ENCODE measurements around the gene TBRG4.

The TBRG4 gene

DNA sequence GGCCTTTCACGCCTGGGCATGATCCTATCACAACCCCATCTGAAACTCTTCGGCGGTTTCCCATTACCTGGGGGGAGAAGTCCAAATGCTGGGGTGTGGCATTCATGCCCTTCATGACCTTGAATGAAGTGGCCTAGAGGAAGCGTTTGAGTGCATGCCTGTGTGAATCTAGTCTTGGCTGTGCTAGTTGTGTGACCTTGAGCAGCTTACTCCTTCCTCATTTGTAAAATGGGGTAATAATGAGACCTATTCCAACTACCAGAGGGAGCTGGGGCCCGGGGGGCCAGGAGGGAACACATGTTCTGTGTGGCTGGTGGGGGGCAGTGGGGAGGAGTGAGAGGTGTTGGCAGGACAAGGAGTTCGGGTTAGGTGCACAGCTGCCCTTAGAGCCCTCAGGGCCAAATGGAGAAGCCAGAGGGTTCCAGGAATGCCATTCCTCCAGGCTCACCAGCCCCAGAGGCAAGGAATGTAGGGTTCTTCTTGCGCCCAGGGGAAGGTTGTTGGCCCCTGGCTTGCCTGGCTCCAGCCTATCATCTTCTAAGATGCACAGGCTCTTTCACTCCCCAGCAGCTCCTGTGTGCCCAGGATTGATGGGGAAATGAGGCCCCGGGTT, 21.3 kb upstream of the TBRG4 start:
- TF ChIP-seq, protein P1, sequence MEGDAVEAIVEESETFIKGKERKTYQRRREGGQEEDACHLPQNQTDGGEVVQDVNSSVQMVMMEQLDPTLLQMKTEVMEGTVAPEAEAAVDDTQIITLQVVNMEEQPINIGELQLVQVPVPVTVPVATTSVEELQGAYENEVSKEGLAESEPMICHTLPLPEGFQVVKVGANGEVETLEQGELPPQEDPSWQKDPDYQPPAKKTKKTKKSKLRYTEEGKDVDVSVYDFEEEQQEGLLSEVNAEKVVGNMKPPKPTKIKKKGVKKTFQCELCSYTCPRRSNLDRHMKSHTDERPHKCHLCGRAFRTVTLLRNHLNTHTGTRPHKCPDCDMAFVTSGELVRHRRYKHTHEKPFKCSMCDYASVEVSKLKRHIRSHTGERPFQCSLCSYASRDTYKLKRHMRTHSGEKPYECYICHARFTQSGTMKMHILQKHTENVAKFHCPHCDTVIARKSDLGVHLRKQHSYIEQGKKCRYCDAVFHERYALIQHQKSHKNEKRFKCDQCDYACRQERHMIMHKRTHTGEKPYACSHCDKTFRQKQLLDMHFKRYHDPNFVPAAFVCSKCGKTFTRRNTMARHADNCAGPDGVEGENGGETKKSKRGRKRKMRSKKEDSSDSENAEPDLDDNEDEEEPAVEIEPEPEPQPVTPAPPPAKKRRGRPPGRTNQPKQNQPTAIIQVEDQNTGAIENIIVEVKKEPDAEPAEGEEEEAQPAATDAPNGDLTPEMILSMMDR (IDR thresholded peaks at IDR 0.05; ENCODE audit: low read depth, low read length), result no peak
- no peak for DNase-seq (ENCODE audit: extremely low read depth, low read depth)

DNA sequence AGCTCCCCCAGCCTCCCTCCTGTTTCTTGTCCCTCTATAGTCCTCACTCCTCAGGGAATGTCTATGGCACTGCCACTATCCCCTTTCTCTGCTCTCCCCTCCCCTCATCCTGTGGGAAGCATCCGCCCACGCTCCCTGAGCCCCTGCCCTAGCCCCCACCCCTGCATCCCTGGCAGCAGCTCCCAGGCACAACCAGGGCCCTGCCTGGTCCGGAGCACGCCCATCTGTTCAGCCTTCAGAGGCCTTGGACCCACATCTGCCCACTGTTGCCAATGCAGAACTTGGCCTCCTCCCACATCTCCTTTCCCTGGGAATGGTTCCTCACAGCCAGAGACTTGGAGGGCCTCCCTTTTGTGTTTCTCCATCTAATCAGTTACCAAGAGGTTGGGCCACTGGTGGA, 20.4 kb upstream of the TBRG4 start:
- no peak for DNase-seq (ENCODE audit: extremely low read depth, low read depth)
- TF ChIP-seq, protein P1 (IDR thresholded peaks at IDR 0.05; ENCODE audit: low read depth, low read length), result no peak

DNA sequence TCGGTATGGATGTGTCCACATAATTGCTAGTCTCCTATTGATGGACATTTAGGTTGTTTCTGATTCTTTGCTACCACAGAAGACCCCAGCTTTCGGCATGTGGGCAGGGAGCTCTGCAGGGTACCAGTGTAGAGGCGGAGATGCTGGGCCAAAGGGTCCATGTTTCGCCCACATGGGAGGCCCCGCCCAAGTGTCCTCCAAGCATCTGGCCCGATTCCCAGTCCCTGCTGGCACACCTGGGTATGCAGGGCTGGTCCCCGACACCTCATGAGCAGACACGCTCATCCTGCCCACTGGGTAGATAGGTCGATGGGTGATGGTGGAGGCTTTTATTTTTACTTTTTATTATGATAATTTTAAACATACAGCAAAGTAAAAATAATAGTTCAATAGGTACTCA, 19.4 kb upstream of the TBRG4 start:
- DNase-seq (ENCODE audit: extremely low read depth, low read depth), result no peak
- TF ChIP-seq, protein P1 (IDR thresholded peaks at IDR 0.05; ENCODE audit: low read depth, low read length), result no peak

DNA sequence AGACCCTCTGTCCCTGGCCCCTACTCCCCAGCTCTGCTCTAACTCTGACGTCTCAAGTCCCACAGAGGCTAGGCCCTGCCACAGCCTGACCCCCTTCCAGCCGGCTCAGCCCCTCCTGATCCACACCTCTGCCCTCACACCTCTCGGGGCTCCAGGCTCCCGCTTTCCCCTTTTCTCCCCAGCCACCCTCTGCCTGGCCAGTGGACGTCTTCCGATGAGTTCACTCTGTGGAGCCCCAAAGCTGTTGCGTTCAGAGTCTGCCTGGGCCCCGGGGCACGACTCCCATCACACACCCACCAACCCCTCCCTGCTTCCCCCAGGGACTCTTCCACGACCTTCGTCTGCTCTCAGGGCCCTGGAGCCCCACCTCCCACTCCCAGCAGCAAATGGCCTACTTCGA, 18.4 kb upstream of the TBRG4 start:
- TF ChIP-seq, protein P1 (IDR thresholded peaks at IDR 0.05; ENCODE audit: low read depth, low read length), result no peak

DNA sequence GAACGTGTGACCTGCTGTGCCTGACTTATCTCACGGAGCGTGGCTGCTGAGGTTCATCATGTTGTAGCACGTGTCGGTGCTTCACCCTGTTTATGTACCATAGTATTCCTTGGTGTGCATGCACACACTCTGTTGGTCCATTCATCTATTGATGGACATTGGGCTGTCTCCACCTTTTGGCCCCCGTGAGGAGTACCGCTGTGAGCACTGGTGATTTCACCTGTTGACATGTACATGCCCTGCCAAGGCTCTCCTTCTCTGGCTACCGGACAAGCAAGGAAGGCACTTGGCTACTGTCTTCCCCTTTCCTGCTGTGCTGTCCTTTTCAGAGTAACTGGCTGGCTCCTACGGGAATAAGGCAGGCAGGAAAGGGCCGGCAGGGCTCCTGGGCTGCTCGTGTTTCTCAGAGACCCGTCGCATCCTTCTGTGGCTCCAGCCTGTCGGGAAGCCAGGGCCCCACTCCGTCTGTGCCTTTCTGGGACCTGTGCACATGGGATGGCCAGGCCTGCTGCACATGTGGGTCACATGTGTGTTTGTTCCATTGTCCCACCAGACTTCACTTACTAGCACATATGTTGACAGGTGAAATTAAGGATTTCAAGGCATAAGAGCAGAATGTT, 17.8 kb upstream of the TBRG4 start:
- TF ChIP-seq, protein P1 (IDR thresholded peaks at IDR 0.05; ENCODE audit: low read depth, low read length), result no peak
- no peak for DNase-seq (ENCODE audit: extremely low read depth, low read depth)

More for the DNA sequence above, 18.4 kb upstream of the TBRG4 start:
- no peak for DNase-seq (ENCODE audit: extremely low read depth, low read depth)

DNA sequence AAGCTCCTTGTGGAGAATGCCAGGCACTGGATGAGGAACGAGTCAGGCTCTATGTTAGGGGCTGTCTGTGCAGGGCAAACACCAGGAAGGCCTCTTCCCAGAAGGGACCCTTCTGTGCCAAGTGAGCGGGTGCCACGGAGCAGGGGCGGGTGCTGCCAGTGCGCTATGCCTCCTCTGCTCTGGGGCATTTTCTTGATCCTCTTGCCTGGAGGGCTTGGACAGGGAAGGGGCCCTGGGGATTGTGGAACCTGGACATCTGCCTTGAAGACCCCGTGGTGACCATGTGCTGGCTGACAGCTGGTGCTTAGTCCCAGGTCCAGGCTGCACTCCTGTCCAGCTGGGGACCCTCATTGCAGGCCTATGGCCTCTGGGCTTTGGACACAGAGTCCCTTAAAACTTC, 15.4 kb upstream of the TBRG4 start:
- DNase-seq (ENCODE audit: extremely low read depth, low read depth), result no peak
- TF ChIP-seq, protein P1 (IDR thresholded peaks at IDR 0.05; ENCODE audit: low read depth, low read length), result no peak

DNA sequence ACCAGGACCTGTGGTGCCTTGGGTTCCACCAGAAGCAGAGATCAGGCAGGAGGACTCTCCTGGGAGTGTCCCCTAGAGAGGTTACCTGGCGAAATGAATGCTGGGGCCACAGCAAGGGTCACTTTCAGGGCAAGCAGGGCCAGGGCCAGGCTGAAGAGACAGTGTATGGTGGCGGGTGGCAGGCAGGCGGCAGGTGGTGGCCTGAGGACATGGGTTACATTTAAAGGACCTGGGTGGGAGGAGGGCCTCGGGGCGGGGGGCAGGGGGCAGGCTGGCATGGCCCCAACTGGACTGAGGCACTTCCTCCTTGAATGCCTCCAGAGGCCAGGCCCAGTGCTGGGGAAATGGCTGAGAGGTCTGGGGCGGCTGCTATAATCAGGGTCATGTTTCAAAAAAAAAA, 14.7 kb upstream of the TBRG4 start:
- TF ChIP-seq, protein P1 (IDR thresholded peaks at IDR 0.05; ENCODE audit: low read depth, low read length), result no peak

More for the DNA sequence above, 14.7 kb upstream of the TBRG4 start:
- no peak for DNase-seq (ENCODE audit: extremely low read depth, low read depth)

All from AG09319 (cell line).